Kidney glomerular epithelial cell (primary cell): ENCODE measurements around the gene SH3BGRL2.
"Not testable (repeated sequence)": the region's sequence is repeated elsewhere in the genome, so short reads cannot be mapped to it uniquely, and the experiment has no call there.

Source experiments
- DNase-seq: peaks from one replicate; lab custom pipeline; 2025; lab: John Stamatoyannopoulos, UW

The SH3BGRL2 gene

GRCh38 chr6:79614326-79615305 is 16.5 kb upstream of the SH3BGRL2 start:
- no peak for DNase-seq

DNA sequence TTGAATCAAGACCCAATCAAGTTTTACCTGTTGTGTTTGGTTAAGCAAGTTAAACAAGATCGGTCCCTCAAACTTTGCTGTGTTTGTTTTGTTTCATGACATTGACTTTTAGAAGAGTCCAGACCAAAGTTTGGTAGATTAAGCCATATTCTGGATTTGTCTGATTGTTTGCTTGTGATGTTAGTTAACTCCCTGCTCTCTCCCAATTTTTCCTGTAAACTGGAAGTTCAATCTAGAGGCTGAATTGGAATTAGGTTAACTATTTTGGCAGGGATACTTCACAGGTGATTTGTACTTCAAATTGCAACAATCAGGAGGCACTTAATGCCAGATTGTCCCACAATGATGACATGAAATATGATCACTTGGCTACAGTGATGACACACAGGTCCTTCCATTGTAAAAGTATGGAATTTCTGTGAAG is 13.6 kb upstream of the SH3BGRL2 start:
- no peak for DNase-seq

- not testable (repeated sequence) for DNase-seq
Measured at GRCh38 chr6:79618425-79618824, 12.7 kb upstream of the SH3BGRL2 start.

- no peak for DNase-seq
Measured at GRCh38 chr6:79621579-79621978, 9.6 kb upstream of the SH3BGRL2 start.

DNA sequence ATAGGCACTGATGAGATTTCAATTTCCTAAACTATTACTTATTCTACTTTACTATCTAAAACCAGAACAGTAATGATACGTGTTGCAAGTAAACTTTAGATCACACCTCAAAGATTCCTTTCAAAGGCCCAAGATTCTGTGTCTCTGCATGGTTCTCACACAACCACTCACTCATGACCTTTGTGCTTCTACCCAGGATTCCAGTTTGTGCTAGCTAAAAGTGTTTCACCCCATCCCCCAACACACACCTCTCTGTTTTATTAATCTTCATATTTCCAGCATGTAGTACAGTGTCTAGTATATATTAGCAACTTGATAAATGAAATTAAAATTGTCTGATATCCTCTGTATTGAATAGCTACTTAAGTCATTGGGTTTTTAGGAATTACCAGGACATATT is 8.8 kb upstream of the SH3BGRL2 start:
- no peak for DNase-seq

- DNase-seq, result no peak
Measured at GRCh38 chr6:79623106-79623505, 8.0 kb upstream of the SH3BGRL2 start.

DNA sequence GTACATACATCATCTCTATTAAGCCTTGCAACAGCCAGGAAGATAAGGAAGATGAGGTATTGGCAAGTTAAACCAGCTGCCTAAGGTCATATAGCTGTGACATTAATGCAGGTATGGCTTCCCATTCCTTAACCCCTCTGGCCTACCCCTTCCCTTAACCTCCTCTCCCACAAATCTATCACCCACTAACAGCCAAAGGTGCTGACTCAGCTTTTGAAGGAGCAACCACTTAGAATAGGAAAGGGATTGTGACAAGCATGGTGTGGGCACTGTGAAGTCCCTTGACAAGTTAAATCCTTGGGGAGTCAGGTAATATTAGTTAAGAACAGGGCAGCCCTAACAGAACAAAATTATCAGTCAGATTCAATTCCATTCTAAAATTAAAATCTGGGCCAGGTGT is 5.4 kb upstream of the SH3BGRL2 start:
- DNase-seq, result no peak

GRCh38 chr6:79626811-79627210 is 4.3 kb upstream of the SH3BGRL2 start:
- DNase-seq, result no peak

DNA sequence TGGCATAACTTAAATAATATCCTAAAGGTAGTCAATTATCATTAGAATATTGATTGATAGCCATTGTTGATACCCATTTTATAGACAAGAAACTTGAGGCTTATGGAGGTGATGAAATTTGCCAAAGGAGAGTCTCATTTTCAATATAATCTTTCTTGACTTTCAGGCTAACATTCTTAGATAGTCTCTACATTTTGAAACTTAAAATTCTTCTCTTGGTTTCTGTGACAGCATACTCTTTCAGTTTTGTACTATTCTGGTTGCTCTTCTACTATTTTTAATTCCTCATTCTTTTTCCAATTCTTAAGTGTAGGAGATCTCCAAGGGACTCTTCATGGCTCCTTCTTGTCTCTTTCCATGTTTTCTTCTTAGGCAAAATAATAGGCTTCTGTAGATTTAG is 3.7 kb upstream of the SH3BGRL2 start:
- no peak for DNase-seq

GRCh38 chr6:79628466-79629288 is 2.5 kb upstream of the SH3BGRL2 start:
- no peak for DNase-seq

DNA sequence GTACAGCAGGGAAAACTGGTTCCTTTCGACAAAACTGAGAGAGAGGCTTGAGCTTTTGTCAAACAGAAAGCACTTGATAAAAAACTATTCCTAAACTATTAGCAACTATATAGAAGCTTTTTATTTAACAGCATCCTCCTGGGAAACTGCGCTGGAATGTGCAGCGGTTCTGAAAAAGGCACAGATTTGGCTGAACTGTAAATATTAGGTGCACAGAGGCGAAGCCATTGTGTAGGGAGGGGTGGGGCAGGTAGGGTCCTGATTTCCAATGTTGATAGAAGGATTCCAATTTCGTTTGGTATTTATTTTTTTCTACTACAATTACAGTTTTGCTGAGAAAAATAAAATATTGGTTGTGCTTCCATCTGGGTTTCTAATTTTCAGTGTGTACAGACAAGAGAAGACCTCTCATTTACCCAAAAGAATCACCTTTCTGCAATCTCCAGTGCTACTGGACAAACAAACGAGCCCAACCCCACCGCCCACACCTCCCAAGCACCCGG is 698 bp upstream of the SH3BGRL2 start:
- DNase-seq, result no peak

- DNase-seq, result no peak
Measured at GRCh38 chr6:79631693-79632172, 604 bp downstream of the SH3BGRL2 start.

DNA sequence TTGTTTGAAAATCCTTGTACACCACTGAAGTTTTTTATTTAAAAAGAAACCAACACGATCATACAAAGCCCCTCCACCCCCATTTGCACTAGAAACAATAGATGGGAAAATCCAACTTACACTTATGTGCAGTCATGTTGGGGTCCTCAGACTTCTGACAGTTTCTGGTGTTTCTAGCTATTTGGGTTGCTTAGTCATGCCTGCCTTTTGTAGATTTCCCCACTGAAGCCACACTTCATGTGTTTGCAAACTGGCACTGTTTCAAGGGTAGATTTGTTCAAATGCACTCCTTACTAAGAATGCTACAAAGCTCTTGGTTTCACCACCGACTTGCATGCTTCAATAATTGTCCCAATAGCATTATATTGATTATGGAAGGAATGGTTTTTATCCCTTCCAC is 1.5 kb downstream of the SH3BGRL2 start:
- no peak for DNase-seq

DNA sequence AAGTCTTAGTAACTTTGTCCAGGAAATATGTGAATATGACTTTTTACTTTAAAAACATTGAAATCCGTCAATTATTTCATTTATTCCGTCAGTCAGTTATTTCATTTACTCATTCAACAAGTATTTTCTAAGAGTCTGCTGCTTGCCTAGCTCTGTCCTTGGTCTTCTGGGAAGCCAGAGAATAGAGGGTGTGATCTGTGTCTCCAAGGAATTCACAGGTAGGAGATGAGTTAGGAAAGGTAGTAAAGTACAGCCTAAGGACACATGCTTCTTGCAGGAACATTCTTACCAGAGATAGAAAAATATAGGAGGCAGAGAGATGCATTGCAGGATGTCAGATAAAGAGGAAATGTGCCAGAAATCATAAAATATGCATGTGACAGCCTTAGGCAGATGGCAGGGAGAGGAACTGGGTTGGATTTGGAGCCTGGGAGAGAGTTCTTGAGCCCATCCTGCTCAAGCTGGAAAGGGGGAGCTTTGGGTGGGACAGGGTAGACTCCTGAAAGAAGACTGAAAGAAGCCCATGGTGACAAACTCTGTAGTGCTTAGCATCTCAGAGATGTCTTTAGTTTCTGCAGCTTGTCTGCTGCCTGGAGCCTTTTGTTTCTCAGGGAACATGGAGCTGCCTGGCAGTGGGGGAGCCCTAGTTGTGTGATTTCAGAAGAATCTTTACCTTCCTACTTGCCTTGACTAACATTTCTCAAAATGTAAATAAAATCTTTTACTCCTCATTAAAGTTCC is 3.5 kb downstream of the SH3BGRL2 start:
- DNase-seq, result no peak

DNA sequence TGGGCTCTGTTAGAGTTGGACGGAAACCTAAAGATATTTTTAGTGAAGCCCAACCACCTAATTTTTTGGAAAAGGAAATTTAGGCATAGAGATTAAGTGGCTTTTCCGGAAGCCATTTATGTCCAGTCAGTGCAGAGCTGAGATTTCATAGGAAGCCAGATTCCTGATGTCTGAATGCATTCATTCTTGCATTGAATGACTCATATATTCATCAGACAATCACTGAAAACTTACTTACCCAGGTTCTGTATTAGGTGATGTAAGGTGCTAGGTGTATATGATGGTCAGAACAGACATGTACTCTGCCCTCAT is 4.1 kb downstream of the SH3BGRL2 start:
- peak; percentile 26 for DNase-seq

- no peak for DNase-seq
Measured at GRCh38 chr6:79636673-79637072, 5.5 kb downstream of the SH3BGRL2 start.

GRCh38 chr6:79640146-79641111 is 9.3 kb downstream of the SH3BGRL2 start:
- DNase-seq, result no peak

DNA sequence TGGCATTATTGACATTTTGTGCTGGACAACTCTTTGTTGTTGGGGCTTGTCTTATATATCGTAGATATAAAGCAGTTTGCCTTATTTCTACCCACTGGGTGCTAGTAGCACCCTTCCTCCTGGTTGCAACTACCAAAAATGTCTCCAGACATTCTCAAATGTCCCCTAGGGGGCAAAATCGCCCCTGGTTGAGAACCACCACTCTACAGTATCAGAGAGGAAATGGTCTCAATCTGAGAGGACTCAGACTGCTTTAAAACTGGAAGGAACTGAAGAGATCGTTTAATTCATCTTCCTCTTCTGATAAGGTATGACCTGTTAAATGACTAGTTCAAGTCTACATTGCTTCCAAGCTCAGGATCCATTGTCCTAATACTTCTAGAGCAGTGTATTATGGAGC is 14.9 kb downstream of the SH3BGRL2 start:
- no peak for DNase-seq

GRCh38 chr6:79646561-79646960 is 15.4 kb downstream of the SH3BGRL2 start:
- no peak for DNase-seq

GRCh38 chr6:79647741-79648140 is 16.6 kb downstream of the SH3BGRL2 start:
- DNase-seq, result no peak

GRCh38 chr6:79648328-79648727 is 17.2 kb downstream of the SH3BGRL2 start:
- DNase-seq, result no peak
